Skeletal muscle cell (primary cell): ENCODE results near the gene HOXD9.
A peak's percentile ranks its signal among the peaks of the same experiment; 100 is the strongest.

ENCODE experiments used
- DNase-seq: peaks from one replicate; pipeline ENCODE4 v3.0.0-alpha.2; 2010; ENCODE audit warnings: low read depth
- H3K4me3 ChIP-seq: 2 replicates; pipeline ENCODE4 v1.5.1; 2011; ENCODE audit warnings: low read depth, mild to moderate bottlenecking, control low read depth, low read length, moderate library complexity

The HOXD9 gene

GRCh38 chr2:176106581-176107539 lies 15.7 kb upstream of the HOXD9 start, which contains the start of gene HOXD11:
TSS of gene HOXD11 (plus strand) at chr2:176107280. CDS start at chr2:176107356, 76 bp downstream.
- no peak within 1 kb of the TSS for H3K4me3 ChIP-seq
- DNase-seq: no peak

GRCh38 chr2:176107731-176108181 lies 14.8 kb upstream of the HOXD9 start:
- H3K4me3 ChIP-seq: no peak overlapping the region
- no peak for DNase-seq

- no peak for DNase-seq
- no peak overlapping the region for H3K4me3 ChIP-seq
Observed at GRCh38 chr2:176109192-176109901, 13.2 kb upstream of the HOXD9 start.

GRCh38 chr2:176109946-176110345 lies 12.6 kb upstream of the HOXD9 start:
- no peak for DNase-seq
- H3K4me3 ChIP-seq: no peak overlapping the region

GRCh38 chr2:176110415-176111308 lies 11.9 kb upstream of the HOXD9 start:
- H3K4me3 ChIP-seq: no peak overlapping the region
- no peak for DNase-seq

GRCh38 chr2:176111309-176111663 lies 11.2 kb upstream of the HOXD9 start:
- H3K4me3 ChIP-seq: no peak overlapping the region
- no peak for DNase-seq

GRCh38 chr2:176111846-176112374 lies 10.6 kb upstream of the HOXD9 start:
- no peak for DNase-seq
- no peak overlapping the region for H3K4me3 ChIP-seq

GRCh38 chr2:176112375-176113302 lies 9.9 kb upstream of the HOXD9 start:
- DNase-seq: no peak
- no peak overlapping the region for H3K4me3 ChIP-seq

- DNase-seq: no peak
- H3K4me3 ChIP-seq: no peak overlapping the region
Observed at GRCh38 chr2:176114120-176114929, 8.2 kb upstream of the HOXD9 start.

GRCh38 chr2:176114930-176115625 lies 7.4 kb upstream of the HOXD9 start:
- DNase-seq: no peak
- no peak overlapping the region for H3K4me3 ChIP-seq

GRCh38 chr2:176115883-176116813 lies 6.4 kb upstream of the HOXD9 start, which contains the start of gene HOXD10:
TSS of gene HOXD10 (plus strand) at chr2:176116778. CDS start at chr2:176116834, 56 bp downstream.
- DNase-seq: no peak
- peak within 1 kb of the TSS; percentile 17 for H3K4me3 ChIP-seq

GRCh38 chr2:176117162-176117822 lies 5.2 kb upstream of the HOXD9 start:
- H3K4me3 ChIP-seq: no peak overlapping the region
- no peak for DNase-seq

- H3K4me3 ChIP-seq: no peak overlapping the region
- DNase-seq: no peak
Observed at GRCh38 chr2:176117823-176118371, 4.6 kb upstream of the HOXD9 start.

GRCh38 chr2:176118601-176119339 lies 3.7 kb upstream of the HOXD9 start:
- H3K4me3 ChIP-seq: no peak overlapping the region

More at GRCh38 chr2:176118601-176119339, 3.7 kb upstream of the HOXD9 start:
- DNase-seq: no peak
